ENCODE data around the gene FAM107A. TPM values are rescaled to one million over a fixed set of nuclear protein-coding genes. Genes with fewer than 3 reads are reported as not detected.
A peak's percentile ranks its signal among the peaks of the same experiment; 100 is the strongest.

Gene FAM107A
- total RNA-seq, 1 donor from 2014 or later, result not detected

DNA sequence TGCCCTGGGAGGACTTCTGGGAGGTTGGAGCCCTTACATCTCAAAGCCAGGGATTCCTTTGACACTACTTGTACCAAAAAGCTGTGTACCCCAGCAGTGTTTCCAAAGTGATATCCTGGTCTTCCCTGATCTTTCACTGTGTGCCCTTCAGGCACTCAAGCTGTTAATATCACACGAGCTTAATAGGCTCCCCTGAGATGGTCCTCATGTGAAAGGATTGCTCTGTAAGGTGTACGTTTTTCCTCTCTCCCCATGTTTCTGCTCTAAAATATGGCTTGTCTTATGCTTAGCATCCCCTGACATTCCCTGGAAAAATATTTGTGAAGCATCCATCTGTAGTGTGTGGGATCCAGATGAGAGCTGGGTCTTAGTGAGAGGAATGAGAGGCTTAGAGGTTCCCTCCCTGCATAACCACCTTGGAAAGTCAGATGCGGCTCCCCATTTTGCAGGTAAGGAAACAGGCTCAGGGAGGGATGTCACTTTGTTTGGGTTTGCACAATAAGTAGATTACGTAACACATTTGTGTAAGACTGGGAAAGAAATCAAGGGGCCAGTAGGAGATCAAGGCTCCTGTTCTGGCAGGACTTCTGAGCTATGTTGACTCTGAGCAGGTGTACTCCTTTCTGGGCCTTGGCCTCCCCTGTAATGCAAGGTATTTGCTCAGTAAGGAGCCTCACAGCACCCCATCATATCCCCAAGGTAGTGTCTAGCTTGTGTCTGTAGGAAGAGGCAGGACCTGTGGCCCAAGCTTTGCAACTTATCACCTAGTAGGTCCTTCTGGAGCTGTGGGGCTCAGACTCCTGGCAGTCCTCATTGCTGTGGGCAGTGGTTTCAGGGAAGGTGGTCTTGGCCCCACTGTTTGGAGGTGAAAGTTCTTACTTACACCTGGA, 39.5 kb downstream of the FAM107A start:
- Histone ChIP-seq H3K79me2 (ENCODE audit: insufficient read depth, low read length) (no peaks in the 10 kb centered on the region), H4K20me1 (ENCODE audit: insufficient read depth, low read length) (no peaks in the 10 kb centered on the region), H3K9me3 (ENCODE audit: insufficient read depth, low read depth, low read length) (no peaks in the 10 kb centered on the region), H3K27me3 (ENCODE audit: insufficient read depth, low read length) (no peaks in the 10 kb centered on the region), H3K27ac (ENCODE audit: low read depth, low read length) (no peak overlapping the region), H3K9ac (ENCODE audit: low read length) (no peak overlapping the region), H3K36me3 (ENCODE audit: insufficient read depth, low read length) (no peaks in the 10 kb centered on the region), H3K4me3 (ENCODE audit: insufficient read depth, low read depth, low read length) (no peak overlapping the region), H3K4me2 (ENCODE audit: low read length) (no peak overlapping the region), H2AFZ (ENCODE audit: low read depth, low read length) (peak overlapping the region; percentile 55), H3K4me1 (ENCODE audit: insufficient read depth, low read length) (peaks cover 12% of the 10 kb centered on the region)
- FAIRE-seq (no peak), DNase-seq (ENCODE audit: low read depth) (no peak)
- Mint-ChIP-seq H3K4me1 (ENCODE audit: low read depth, unreplicated experiment) (peaks cover 13% of the 10 kb centered on the region), H3K36me3 (ENCODE audit: low read depth, unreplicated experiment) (peaks cover 3% of the 10 kb centered on the region), H3K27ac (ENCODE audit: unreplicated experiment) (peak overlapping the region; percentile 71), H3K4me3 (ENCODE audit: unreplicated experiment) (no peak overlapping the region), H3K9me3 (ENCODE audit: unreplicated experiment) (no peaks in the 10 kb centered on the region), H3K27me3 (ENCODE audit: low read depth, unreplicated experiment) (peaks cover 3% of the 10 kb centered on the region)
- TF ChIP-seq CTCF (IDR thresholded peaks at IDR 0.05; ENCODE audit: insufficient read depth, low read depth, low read length) (no peak), EZH2 (IDR thresholded peaks at IDR 0.05; ENCODE audit: insufficient read depth, low read length) (no peak)

DNA sequence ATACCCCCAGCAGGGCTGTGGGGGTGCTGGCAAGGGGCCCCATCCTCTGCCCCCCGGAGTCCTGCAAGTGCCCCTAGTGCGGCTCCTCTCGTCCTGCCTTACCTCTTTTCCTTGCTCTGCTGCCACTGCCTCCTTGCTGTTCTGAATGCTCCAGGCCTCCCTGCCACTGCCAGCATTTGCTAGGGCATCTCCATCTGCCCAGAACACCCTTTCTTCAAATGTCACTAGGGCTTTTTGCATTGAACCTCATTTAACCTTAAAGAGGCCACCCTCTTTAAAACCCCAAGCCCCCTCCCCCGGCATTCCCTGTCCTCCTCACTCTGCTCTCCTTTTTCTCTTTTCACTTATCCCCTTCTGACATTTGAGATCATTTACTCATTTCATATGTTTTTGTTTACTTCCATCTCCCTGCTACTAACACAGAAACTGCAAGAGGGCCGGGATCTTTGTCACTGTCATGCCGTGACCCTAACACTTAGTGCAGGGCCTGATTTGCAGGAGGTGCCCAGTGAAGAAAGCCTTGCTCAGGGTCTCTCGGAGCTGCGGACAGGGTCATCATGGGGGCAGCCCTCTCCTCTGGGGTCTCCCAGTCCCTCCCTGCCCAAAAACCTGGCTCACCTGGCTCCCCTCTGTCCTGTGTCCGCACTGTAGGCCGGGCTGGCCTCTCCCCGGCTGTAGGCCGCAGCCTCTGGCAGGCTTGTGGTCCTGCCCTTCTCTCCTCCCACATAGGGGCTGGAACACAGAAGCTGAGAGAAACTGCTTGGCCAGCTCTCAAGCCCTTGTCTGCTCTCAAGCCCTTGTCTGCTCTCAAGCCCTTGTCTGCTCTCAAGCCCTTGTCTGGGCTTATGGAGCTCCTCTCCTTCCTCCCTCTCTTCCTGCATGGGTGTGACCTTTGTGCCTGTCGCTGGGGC, 40.4 kb downstream of the FAM107A start, which contains the start of gene ACOX2:
Gene ACOX2, minus strand, starts transcription at position 690 of the 911 bp plus-strand sequence. CDS start 2,084 bp downstream, outside the sequence.
- H3K9me3 Mint-ChIP-seq (ENCODE audit: unreplicated experiment), result no peaks in the 10 kb centered on the region
- FAIRE-seq, result no peak
- Histone ChIP-seq H2AFZ (ENCODE audit: low read depth, low read length) (peak within 1 kb of the TSS; percentile 55), H3K27me3 (ENCODE audit: insufficient read depth, low read length) (no peaks in the 10 kb centered on the region), H3K9me3 (ENCODE audit: insufficient read depth, low read depth, low read length) (no peaks in the 10 kb centered on the region), H3K4me2 (ENCODE audit: low read length) (peak within 1 kb of the TSS; percentile 0), H3K9ac (ENCODE audit: low read length) (peak within 1 kb of the TSS; percentile 44), H3K27ac (ENCODE audit: low read depth, low read length) (no peak within 1 kb of the TSS), H4K20me1 (ENCODE audit: insufficient read depth, low read length) (no peaks in the 10 kb centered on the region), H3K4me3 (ENCODE audit: insufficient read depth, low read depth, low read length) (no peak within 1 kb of the TSS), H3K4me1 (ENCODE audit: insufficient read depth, low read length) (peaks cover 12% of the 10 kb centered on the region), H3K36me3 (ENCODE audit: insufficient read depth, low read length) (no peaks in the 10 kb centered on the region), H3K79me2 (ENCODE audit: insufficient read depth, low read length) (no peaks in the 10 kb centered on the region)
- H3K36me3 Mint-ChIP-seq (ENCODE audit: low read depth, unreplicated experiment), result peaks cover 3% of the 10 kb centered on the region
- H3K27ac Mint-ChIP-seq (ENCODE audit: unreplicated experiment), result peak within 1 kb of the TSS; percentile 71
- TF ChIP-seq EZH2 (IDR thresholded peaks at IDR 0.05; ENCODE audit: insufficient read depth, low read length), result no peak
- TF ChIP-seq CTCF (IDR thresholded peaks at IDR 0.05; ENCODE audit: insufficient read depth, low read depth, low read length), result no peak
- DNase-seq (ENCODE audit: low read depth), result peak; percentile 59
- no peak within 1 kb of the TSS for H3K4me3 Mint-ChIP-seq (ENCODE audit: unreplicated experiment)
- peaks cover 13% of the 10 kb centered on the region for H3K4me1 Mint-ChIP-seq (ENCODE audit: low read depth, unreplicated experiment)
- peaks cover 3% of the 10 kb centered on the region for H3K27me3 Mint-ChIP-seq (ENCODE audit: low read depth, unreplicated experiment)

Data from astrocyte (in vitro differentiated cells and primary cell).